Gastroesophageal sphincter (tissue), 4 donors: ENCODE measurements around the gene GOLGA6D. TPM values are rescaled to one million over a fixed set of nuclear protein-coding genes. Genes with fewer than 3 reads are reported as not detected.
"Not testable (repeated sequence)": the region's sequence is repeated elsewhere in the genome, so short reads cannot be mapped to it uniquely, and the experiment has no call there.

ENCODE experiments used
- ATAC-seq: fragments of 150-250 bp; one replicate; pipeline ENCODE4 v1.9.1; 2016; ENCODE audit warnings: mild to moderate bottlenecking, moderate library complexity
- H3K27ac ChIP-seq, 4 donors: fragments of 200-600 bp; sonication (generic) in 3 of 4; 1 replicate in 3 of 4; 2 replicates in 1 of 4; pipeline ENCODE4 v1.5.1; 2016 to 2019
- H3K27me3 ChIP-seq: fragments of 200-600 bp; sonication (generic); one replicate; pipeline ENCODE4 v1.5.1; 2019
- H3K36me3 ChIP-seq, 2 donors: fragments of 200-600 bp; sonication (generic); one replicate each; pipeline ENCODE4 v1.5.1; 2019; ENCODE audit warnings: control low read depth in 1 of 2
- H3K4me1 ChIP-seq, 3 donors: fragments of 200-600 bp; sonication (generic); 1 replicate in 2 of 3; 2 replicates in 1 of 3; pipeline ENCODE4 v1.5.1; 2016 to 2019; ENCODE audit warnings: control low read depth in 2 of 3
- H3K4me3 ChIP-seq, 2 donors: fragments of 200-600 bp; sonication (generic); one replicate each; pipeline ENCODE4 v1.5.1; 2019; ENCODE audit warnings: mild to moderate bottlenecking in 1 of 2, moderate library complexity in 1 of 2
- H3K9me3 ChIP-seq, 3 donors: fragments of 200-600 bp; sonication (generic); one replicate each; pipeline ENCODE4 v1.5.1; 2017 to 2019; ENCODE audit warnings: control low read depth in 2 of 3
- EP300 ChIP-seq: sonication (generic); formaldehyde crosslinking; IDR thresholded peaks from one replicate; pipeline ENCODE4 v1.6.1; 2017; ENCODE audit warnings: antibody characterized with exemption, mild to moderate bottlenecking
- POLR2A ChIP-seq, 2 donors: fragments of 450-650 bp; IDR thresholded peaks; one replicate each; pipeline ENCODE4 v1.6.1; 2017; ENCODE audit warnings: antibody characterized with exemption in 2 of 2, mild to moderate bottlenecking in 2 of 2, moderate library complexity in 1 of 2
- POLR2AphosphoS5 ChIP-seq: sonication (generic); formaldehyde crosslinking; IDR thresholded peaks from one replicate; pipeline ENCODE4 v1.6.1; 2017; ENCODE audit warnings: antibody characterized with exemption
- WGBS, 2 donors: methylation state at CpG; one replicate each; pipeline ENCODE4 v1.1.5; 2018; ENCODE audit warnings: low coverage in 1 of 2; 5-methylcytosine and 5-hydroxymethylcytosine counted together
- total RNA-seq, 4 donors: library from RNA; depleted of rRNA; stranded (reverse); fragments of >200 nt; gene quantifications; one replicate each; pipeline ENCODE4 v1.1.0, GENCODE V29; 2016
- TF ChIP-seq, protein P1 (sequence below), 4 experiments: fragments of 200-600 bp in 2 of 4; fragments of 450-650 bp in 2 of 4; sonication (generic) in 1 of 4; IDR thresholded peaks; one replicate each; pipeline ENCODE4 v1.5.1; 2017 to 2019; ENCODE audit warnings: antibody characterized with exemption in 4 of 4, mild to moderate bottlenecking in 2 of 4, moderate library complexity in 2 of 4

The GOLGA6D gene
- total RNA-seq, 4 donors from 2014 or later = not detected

GRCh38 chr15:75293660-75294059 is 11.0 kb downstream of the GOLGA6D start:
- not testable (repeated sequence) for ATAC-seq, H3K4me1 ChIP-seq, H3K27me3 ChIP-seq, H3K27ac ChIP-seq, H3K9me3 ChIP-seq, H3K4me3 ChIP-seq, H3K36me3 ChIP-seq
- WGBS, 2 donors = no CpG with 5 or more reads among the region's 18 CpGs

- ATAC-seq = peak; percentile 41
- H3K9me3 ChIP-seq, H3K4me1 ChIP-seq, H3K27ac ChIP-seq, H3K36me3 ChIP-seq, H3K4me3 ChIP-seq, H3K27me3 ChIP-seq: not testable (repeated sequence)
- WGBS, 2 donors = no CpG with 5 or more reads among the region's 13 CpGs
These were observed 16.1 kb downstream of the GOLGA6D start for GRCh38 chr15:75298541-75299310.

GRCh38 chr15:75299311-75299688 is 16.7 kb downstream of the GOLGA6D start:
- peak; percentile 73 for ATAC-seq
- TF ChIP-seq, protein P1, sequence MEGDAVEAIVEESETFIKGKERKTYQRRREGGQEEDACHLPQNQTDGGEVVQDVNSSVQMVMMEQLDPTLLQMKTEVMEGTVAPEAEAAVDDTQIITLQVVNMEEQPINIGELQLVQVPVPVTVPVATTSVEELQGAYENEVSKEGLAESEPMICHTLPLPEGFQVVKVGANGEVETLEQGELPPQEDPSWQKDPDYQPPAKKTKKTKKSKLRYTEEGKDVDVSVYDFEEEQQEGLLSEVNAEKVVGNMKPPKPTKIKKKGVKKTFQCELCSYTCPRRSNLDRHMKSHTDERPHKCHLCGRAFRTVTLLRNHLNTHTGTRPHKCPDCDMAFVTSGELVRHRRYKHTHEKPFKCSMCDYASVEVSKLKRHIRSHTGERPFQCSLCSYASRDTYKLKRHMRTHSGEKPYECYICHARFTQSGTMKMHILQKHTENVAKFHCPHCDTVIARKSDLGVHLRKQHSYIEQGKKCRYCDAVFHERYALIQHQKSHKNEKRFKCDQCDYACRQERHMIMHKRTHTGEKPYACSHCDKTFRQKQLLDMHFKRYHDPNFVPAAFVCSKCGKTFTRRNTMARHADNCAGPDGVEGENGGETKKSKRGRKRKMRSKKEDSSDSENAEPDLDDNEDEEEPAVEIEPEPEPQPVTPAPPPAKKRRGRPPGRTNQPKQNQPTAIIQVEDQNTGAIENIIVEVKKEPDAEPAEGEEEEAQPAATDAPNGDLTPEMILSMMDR (IDR thresholded peaks at IDR 0.05) = peak in 3 of 4 experiments; percentile 22 to 62 (median 28)
- H3K27me3 ChIP-seq = peaks cover 10% of the 10 kb centered on the region
- not testable (repeated sequence) for H3K4me1 ChIP-seq, H3K9me3 ChIP-seq, H3K4me3 ChIP-seq, H3K36me3 ChIP-seq, H3K27ac ChIP-seq
- no CpG with 5 or more reads among the region's 6 CpGs for WGBS, 2 donors

DNA sequence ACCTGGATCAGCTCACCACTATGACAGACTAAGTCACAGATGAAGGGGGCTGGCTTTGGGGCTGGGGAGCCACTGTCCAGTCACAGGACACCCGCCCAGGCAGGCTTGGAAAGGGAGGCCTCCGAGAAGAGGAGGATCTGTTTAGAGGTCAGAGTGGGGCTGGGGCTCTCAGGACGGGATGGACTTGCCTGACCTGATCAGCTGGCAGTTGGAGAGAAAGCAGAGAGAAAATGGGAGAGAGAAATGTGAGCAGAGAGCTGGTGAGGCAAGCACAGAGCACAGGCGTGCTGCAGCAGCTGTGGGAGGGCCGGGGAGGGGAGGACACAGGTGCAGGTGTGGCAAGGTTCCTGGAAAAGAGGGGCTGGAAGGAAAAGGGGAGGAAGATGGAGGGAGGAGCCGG is 17.4 kb downstream of the GOLGA6D start:
- H3K4me1 ChIP-seq, H3K27ac ChIP-seq, H3K36me3 ChIP-seq, H3K9me3 ChIP-seq, ATAC-seq, H3K4me3 ChIP-seq: not testable (repeated sequence)
- peaks cover 16% of the 10 kb centered on the region for H3K27me3 ChIP-seq
- WGBS, 2 donors = 28 to 64% methylated on average over 3 to 5 of the region's 6 CpGs

DNA sequence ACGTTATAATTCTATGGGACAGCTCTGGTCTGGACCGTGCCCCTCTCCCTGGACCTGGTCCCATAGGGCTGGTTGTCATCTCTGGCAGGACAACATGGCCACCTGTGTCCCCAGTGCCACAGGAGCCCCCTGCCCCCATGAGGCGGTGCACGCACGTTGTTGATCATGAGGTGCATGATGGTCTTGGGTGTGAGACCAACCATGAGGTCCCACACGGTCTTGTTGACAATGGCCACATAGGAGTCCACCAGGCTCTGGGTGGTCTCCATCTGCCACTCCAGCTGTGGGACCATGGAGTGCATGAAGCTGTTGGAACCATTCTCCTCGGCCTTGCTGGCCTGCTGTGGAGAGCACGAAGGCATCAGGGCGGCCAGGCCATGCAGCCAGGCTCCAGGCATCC is 19.7 kb downstream of the GOLGA6D start:
- Histone ChIP-seq H3K4me3 (no peak overlapping the region), H3K36me3 (no peaks in the 10 kb centered on the region), H3K9me3 (no peaks in the 10 kb centered on the region), H3K27me3 (peaks cover 32% of the 10 kb centered on the region), H3K27ac (no peak overlapping the region), H3K4me1 (no peaks in the 10 kb centered on the region)
- ATAC-seq = no peak
- TF ChIP-seq POLR2AphosphoS5 = no peak
- TF ChIP-seq POLR2A (IDR thresholded peaks at IDR 0.05) = no peak
- TF ChIP-seq, protein P1 (IDR thresholded peaks at IDR 0.05) = no peak
- no peak for TF ChIP-seq EP300
- WGBS, 2 donors = no CpG with 5 or more reads among the region's 9 CpGs

GRCh38 chr15:75302753-75303152 is 20.1 kb downstream of the GOLGA6D start:
- ATAC-seq, H3K36me3 ChIP-seq, H3K4me3 ChIP-seq, H3K27ac ChIP-seq, H3K4me1 ChIP-seq, H3K9me3 ChIP-seq: not testable (repeated sequence)
- H3K27me3 ChIP-seq = peaks cover 36% of the 10 kb centered on the region
- WGBS, 2 donors = 71% methylated on average over 2 of the region's 4 CpGs; no CpG with 5 or more reads in 1 of the 2 donors

DNA sequence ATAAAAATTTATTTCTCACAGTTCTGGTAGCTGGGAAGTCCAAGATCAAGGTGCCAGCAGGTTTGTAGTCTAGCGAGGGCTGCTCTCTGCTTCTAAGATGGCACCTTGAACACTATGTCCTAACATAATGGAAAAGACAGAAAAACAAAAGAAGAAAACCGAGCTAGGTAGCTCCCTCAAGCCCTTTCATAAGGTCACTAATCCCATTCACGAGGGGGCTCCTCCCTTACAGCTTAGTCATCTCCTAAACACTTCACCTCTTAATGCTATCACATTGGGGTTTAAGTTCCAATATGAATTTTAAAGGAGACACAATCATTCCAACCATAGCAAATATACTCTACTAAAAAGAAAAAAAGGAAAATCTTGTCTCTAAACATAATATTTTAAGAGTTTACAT is 23.6 kb downstream of the GOLGA6D start:
- no peak for ATAC-seq
- H3K4me3 ChIP-seq = no peak overlapping the region
- no peak overlapping the region for H3K27ac ChIP-seq
- no peaks in the 10 kb centered on the region for H3K9me3 ChIP-seq
- H3K36me3 ChIP-seq = no peaks in the 10 kb centered on the region
- 49 to 53% methylated on average over 3 of the region's 3 CpGs for WGBS, 2 donors
- TF ChIP-seq POLR2A (IDR thresholded peaks at IDR 0.05) (no peak), POLR2AphosphoS5 (no peak), EP300 (no peak)
- TF ChIP-seq, protein P1 (IDR thresholded peaks at IDR 0.05) = no peak
- peaks cover 54% of the 10 kb centered on the region for H3K27me3 ChIP-seq
- no peaks in the 10 kb centered on the region for H3K4me1 ChIP-seq
